Smooth muscle cell (in vitro differentiated cells): ENCODE results near the gene TRIM15. TPM values are rescaled to one million over a fixed set of nuclear protein-coding genes. Genes with fewer than 3 reads are reported as not detected.

Experiments used
- DNase-seq: peaks from one replicate; lab custom pipeline; 2025; ENCODE audit not compliant: unreplicated experiment; lab: John Stamatoyannopoulos, UW
- H2AFZ ChIP-seq: fragments of 200-600 bp; sonication (generic); 2 replicates; pipeline ENCODE4 v1.6.0; 2016; ENCODE audit warnings: antibody characterized with exemption, low read depth, mild to moderate bottlenecking
- H3F3A ChIP-seq: fragments of 200-600 bp; sonication (generic); 2 replicates; pipeline ENCODE4 v1.6.0; 2017; ENCODE audit warnings: antibody characterized with exemption, low read depth
- H3K27ac ChIP-seq: fragments of 200-600 bp; sonication (generic); 2 replicates; pipeline ENCODE4 v1.5.1; 2016; ENCODE audit warnings: low read depth, mild to moderate bottlenecking
- H3K27me3 ChIP-seq: fragments of 200-600 bp; sonication (generic); 2 replicates; pipeline ENCODE4 v1.6.1; 2016; ENCODE audit warnings: low read depth, mild to moderate bottlenecking
- H3K36me3 ChIP-seq: fragments of 200-600 bp; sonication (generic); 2 replicates; pipeline ENCODE4 v1.5.1; 2016; ENCODE audit warnings: low read depth
- H3K4me1 ChIP-seq: fragments of 200-600 bp; sonication (generic); 2 replicates; pipeline ENCODE4 v1.5.1; 2016; ENCODE audit warnings: low read depth
- H3K4me2 ChIP-seq: fragments of 200-600 bp; sonication (generic); 2 replicates; pipeline ENCODE4 v1.6.0; 2016; ENCODE audit warnings: mild to moderate bottlenecking
- H3K4me3 ChIP-seq: fragments of 200-600 bp; sonication (generic); 2 replicates; pipeline ENCODE4 v1.5.1; 2016; ENCODE audit warnings: mild to moderate bottlenecking
- H3K79me2 ChIP-seq: fragments of 200-600 bp; sonication (generic); 2 replicates; pipeline ENCODE4 v1.6.0; 2016; ENCODE audit warnings: low read depth, mild to moderate bottlenecking
- H3K9ac ChIP-seq: fragments of 200-600 bp; sonication (generic); 2 replicates; pipeline ENCODE4 v1.6.0; 2016; ENCODE audit warnings: low read depth
- H3K9me3 ChIP-seq: fragments of 200-600 bp; sonication (generic); replicated peaks from 2 replicates; pipeline ENCODE4 v1.5.1; 2016; ENCODE audit warnings: low read depth
- H4K20me1 ChIP-seq: fragments of 200-600 bp; sonication (generic); 2 replicates; pipeline ENCODE4 v1.6.0; 2016; ENCODE audit warnings: low read depth
- WGBS: methylation state at CpG from one replicate; pipeline ENCODE4 v1.1.7; 2016; ENCODE audit warnings: low lambda C conversion rate; 5-methylcytosine and 5-hydroxymethylcytosine counted together
- polyA plus RNA-seq: library from polyadenylated mRNA; unstranded; fragments of >200 nt; fragmentation: Nextera tagmentation; extraction: Ambion mirVana; gene quantifications from 2 replicates; pipeline ENCODE4 v1.2.1, GENCODE V29; 2016
- total RNA-seq: library from RNA; depleted of rRNA; stranded (reverse); fragments of >200 nt; gene quantifications from 2 replicates; pipeline ENCODE4 v1.2.3, GENCODE V29; 2014
- TF ChIP-seq, protein P1 (sequence below): fragments of 200-600 bp; sonication (generic); IDR thresholded peaks from 2 replicates; pipeline ENCODE4 v1.5.1; 2017; ENCODE audit warnings: borderline replicate concordance, mild to moderate bottlenecking, antibody characterized with exemption; ENCODE audit not compliant: insufficient read depth, poor library complexity, severe bottlenecking

TRIM15 gene
- total and polyA plus RNA-seq, 2 experiments from 2014 or later: not detected

DNA sequence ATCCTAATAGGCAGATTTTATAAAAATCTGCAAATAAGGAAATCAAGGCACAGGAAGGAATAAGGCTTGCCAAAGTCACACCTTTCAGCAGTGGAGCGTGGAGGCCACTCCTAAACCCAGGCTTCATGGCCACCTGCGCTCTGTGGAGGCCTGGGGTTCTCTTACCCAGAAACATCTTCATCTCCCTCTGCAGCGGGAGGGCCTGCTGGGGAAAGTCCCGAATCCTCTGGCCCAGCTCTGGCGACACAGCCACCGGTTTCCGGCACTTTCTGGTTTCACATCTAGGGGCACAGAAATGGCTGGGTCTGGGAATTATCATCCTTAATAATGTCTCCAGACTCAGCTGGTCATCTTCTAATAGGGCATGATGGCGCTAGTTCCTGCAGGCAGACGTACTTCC lies 6.6 kb upstream of the TRIM15 start:
- no peak for DNase-seq
- Histone ChIP-seq H3K27me3 (peaks cover 41% of the 10 kb centered on the region), H3K79me2 (no peaks in the 10 kb centered on the region), H4K20me1 (no peaks in the 10 kb centered on the region), H3F3A (no peaks in the 10 kb centered on the region), H3K4me3 (no peak overlapping the region), H3K9ac (no peak overlapping the region), H3K4me2 (no peak overlapping the region), H3K27ac (no peak overlapping the region), H3K36me3 (no peaks in the 10 kb centered on the region), H3K9me3 (no peaks in the 10 kb centered on the region), H3K4me1 (no peaks in the 10 kb centered on the region), H2AFZ (no peak overlapping the region)
- TF ChIP-seq, protein P1, sequence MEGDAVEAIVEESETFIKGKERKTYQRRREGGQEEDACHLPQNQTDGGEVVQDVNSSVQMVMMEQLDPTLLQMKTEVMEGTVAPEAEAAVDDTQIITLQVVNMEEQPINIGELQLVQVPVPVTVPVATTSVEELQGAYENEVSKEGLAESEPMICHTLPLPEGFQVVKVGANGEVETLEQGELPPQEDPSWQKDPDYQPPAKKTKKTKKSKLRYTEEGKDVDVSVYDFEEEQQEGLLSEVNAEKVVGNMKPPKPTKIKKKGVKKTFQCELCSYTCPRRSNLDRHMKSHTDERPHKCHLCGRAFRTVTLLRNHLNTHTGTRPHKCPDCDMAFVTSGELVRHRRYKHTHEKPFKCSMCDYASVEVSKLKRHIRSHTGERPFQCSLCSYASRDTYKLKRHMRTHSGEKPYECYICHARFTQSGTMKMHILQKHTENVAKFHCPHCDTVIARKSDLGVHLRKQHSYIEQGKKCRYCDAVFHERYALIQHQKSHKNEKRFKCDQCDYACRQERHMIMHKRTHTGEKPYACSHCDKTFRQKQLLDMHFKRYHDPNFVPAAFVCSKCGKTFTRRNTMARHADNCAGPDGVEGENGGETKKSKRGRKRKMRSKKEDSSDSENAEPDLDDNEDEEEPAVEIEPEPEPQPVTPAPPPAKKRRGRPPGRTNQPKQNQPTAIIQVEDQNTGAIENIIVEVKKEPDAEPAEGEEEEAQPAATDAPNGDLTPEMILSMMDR: no peak
- 91% methylated on average over 9 of the region's 9 CpGs for WGBS

DNA sequence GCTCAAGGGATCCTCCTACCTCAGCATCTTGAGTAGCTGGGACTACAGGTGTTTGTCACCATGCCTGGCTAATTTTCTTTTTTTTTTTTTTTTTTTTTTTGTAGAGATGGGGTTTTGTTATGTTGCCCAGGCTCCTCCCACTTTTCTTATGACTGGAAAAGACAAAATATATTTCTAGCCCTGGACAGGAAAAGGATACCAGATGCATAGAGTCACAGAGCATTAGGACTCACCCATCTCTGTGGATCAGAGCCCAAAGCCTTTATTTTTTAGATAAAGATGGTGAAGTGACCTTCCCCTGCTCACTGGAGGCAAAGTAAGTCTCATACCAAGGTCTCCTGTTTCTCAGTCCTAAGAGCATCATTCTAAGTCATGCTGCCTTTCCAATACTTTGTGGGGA lies 5.8 kb upstream of the TRIM15 start:
- H3K27me3 ChIP-seq: peaks cover 41% of the 10 kb centered on the region
- no peak overlapping the region for H3K4me2 ChIP-seq
- H3K36me3 ChIP-seq: no peaks in the 10 kb centered on the region
- no peak overlapping the region for H2AFZ ChIP-seq
- H3K9ac ChIP-seq: no peak overlapping the region
- H3K4me3 ChIP-seq: no peak overlapping the region
- TF ChIP-seq, protein P1: no peak
- no peak for DNase-seq
- no peaks in the 10 kb centered on the region for H4K20me1 ChIP-seq
- no peaks in the 10 kb centered on the region for H3K4me1 ChIP-seq
- no peaks in the 10 kb centered on the region for H3K79me2 ChIP-seq
- no peak overlapping the region for H3K27ac ChIP-seq
- H3K9me3 ChIP-seq: no peaks in the 10 kb centered on the region
- no peaks in the 10 kb centered on the region for H3F3A ChIP-seq

DNA sequence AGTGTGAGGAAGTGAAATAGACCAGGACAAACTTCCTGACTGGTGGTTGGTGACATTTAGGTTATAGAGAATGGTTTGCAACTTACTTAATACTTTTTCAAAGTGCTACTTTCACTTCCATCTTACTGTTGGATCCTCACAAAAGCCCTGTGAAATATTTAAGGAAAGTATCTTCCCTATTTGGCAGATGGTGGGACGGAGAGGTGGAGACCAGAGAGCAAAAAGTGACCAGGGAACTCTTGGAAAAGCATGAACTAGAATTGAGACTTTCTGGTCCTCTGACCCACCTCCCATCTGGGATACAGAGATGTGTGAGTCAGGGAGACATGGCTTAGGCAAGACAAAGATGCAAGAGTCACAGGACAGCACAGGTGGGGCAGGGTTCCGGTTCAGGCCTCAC lies 5.3 kb upstream of the TRIM15 start:
- no peak overlapping the region for H3K4me3 ChIP-seq
- no peak overlapping the region for H3K27ac ChIP-seq
- no peaks in the 10 kb centered on the region for H3K9me3 ChIP-seq
- H3K36me3 ChIP-seq: no peaks in the 10 kb centered on the region
- no peak overlapping the region for H3K4me2 ChIP-seq
- no peaks in the 10 kb centered on the region for H4K20me1 ChIP-seq
- DNase-seq: no peak
- H3K4me1 ChIP-seq: no peaks in the 10 kb centered on the region
- 86% methylated on average over 2 of the region's 2 CpGs for WGBS
- no peaks in the 10 kb centered on the region for H3K79me2 ChIP-seq
- no peak overlapping the region for H2AFZ ChIP-seq
- TF ChIP-seq, protein P1: no peak
- peaks cover 41% of the 10 kb centered on the region for H3K27me3 ChIP-seq
- no peaks in the 10 kb centered on the region for H3F3A ChIP-seq
- H3K9ac ChIP-seq: no peak overlapping the region

DNA sequence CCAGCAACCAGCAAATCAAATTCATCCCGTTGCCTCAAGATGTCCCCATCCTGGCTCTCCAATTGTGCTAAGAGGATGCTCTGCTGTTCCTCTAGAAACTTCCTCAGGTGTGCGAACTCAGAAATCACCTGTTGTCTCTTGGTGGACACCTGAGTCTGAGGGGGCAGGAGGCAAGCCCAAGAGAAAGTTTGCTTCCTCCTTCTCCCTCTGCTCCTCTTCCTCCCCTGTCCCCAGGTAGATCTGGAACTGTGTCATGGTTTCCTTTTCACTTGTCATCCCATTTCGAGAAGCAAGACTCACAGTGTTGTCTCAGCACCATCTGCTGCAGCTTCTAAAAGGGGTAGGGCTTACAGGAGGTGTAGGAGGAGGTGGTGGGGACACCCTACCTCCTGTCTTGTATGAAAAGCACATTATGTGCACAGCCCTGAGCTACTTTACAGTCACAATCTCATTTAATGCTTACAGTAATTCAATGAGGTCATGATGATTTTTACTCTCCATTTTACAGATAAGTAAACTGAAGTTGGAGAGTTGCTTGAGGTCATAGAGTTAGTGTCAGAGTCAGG lies 4.8 kb upstream of the TRIM15 start:
- Histone ChIP-seq H3K9me3 (no peaks in the 10 kb centered on the region), H4K20me1 (no peaks in the 10 kb centered on the region), H3K27me3 (peaks cover 36% of the 10 kb centered on the region), H3K4me3 (no peak overlapping the region), H3K79me2 (no peaks in the 10 kb centered on the region), H3K27ac (no peak overlapping the region), H3K4me1 (no peaks in the 10 kb centered on the region), H3K4me2 (no peak overlapping the region), H2AFZ (no peak overlapping the region), H3K36me3 (no peaks in the 10 kb centered on the region), H3K9ac (no peak overlapping the region), H3F3A (no peaks in the 10 kb centered on the region)
- WGBS: 68% methylated on average over 3 of the region's 3 CpGs
- DNase-seq: no peak
- TF ChIP-seq, protein P1: no peak
